ENCODE measurements around the gene ABCC6.
"Not testable (repeated sequence)": the region's sequence is repeated elsewhere in the genome, so short reads cannot be mapped to it uniquely, and the experiment has no call there.

DNA sequence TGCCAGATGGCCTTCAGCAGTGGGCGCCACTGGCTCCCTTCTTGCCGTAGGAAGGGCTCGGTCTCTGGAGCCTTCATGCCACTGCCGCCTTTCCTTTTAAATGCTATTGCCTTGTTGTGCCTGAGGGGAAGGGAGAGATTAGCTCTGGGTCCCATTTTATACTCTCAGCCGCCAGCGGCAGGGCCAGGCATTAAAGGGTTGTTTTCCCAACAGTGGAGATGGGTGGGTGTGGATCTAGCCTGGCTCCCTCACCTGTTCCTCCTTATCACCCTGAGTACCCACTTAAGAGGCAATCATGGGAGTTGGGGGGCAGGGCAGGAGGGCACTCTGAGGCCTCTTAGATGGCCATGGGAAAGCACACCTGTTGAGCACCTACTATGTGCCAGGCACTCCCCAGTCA, 19.8 kb downstream of the ABCC6 start:
- TF ChIP-seq, protein P1, sequence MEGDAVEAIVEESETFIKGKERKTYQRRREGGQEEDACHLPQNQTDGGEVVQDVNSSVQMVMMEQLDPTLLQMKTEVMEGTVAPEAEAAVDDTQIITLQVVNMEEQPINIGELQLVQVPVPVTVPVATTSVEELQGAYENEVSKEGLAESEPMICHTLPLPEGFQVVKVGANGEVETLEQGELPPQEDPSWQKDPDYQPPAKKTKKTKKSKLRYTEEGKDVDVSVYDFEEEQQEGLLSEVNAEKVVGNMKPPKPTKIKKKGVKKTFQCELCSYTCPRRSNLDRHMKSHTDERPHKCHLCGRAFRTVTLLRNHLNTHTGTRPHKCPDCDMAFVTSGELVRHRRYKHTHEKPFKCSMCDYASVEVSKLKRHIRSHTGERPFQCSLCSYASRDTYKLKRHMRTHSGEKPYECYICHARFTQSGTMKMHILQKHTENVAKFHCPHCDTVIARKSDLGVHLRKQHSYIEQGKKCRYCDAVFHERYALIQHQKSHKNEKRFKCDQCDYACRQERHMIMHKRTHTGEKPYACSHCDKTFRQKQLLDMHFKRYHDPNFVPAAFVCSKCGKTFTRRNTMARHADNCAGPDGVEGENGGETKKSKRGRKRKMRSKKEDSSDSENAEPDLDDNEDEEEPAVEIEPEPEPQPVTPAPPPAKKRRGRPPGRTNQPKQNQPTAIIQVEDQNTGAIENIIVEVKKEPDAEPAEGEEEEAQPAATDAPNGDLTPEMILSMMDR (IDR thresholded peaks at IDR 0.05), result not testable (repeated sequence)
- TF ChIP-seq POLR2A (IDR thresholded peaks at IDR 0.05), result not testable (repeated sequence)

All from testis (tissue), 2 donors.